ENCODE results near the gene DDX53. TPM values are rescaled to one million over a fixed set of nuclear protein-coding genes. Genes with fewer than 3 reads are reported as not detected.

The DDX53 gene
- total and polyA plus RNA-seq, 4 donors = not detected

- no peaks in the 10 kb centered on the region for H3K9me3 ChIP-seq (ENCODE audit: control insufficient read depth, insufficient read depth, low read length)
- no peak overlapping the region for H3K27ac ChIP-seq (ENCODE audit: low read depth, low read length)
- H3K4me1 ChIP-seq (ENCODE audit: control insufficient read depth, insufficient read depth, low read length) = no peaks in the 10 kb centered on the region
- no peak for DNase-seq (ENCODE audit: low read depth in 4 of 6, low spot score in 6 of 6)
- H3K27me3 ChIP-seq (ENCODE audit: control insufficient read depth, insufficient read depth, low read length) = peaks cover 2% of the 10 kb centered on the region
- no peaks in the 10 kb centered on the region for H3K36me3 ChIP-seq (ENCODE audit: control insufficient read depth, insufficient read depth, low read length)
- 67% methylated on average over 1 of the region's 3 CpGs for whole genome bisulfite sequencing (ENCODE audit: insufficient coverage)
- no peak overlapping the region for H3K4me3 ChIP-seq (ENCODE audit: low read depth, low read length)
Measured at GRCh38 chrX:23035493-23035892, 35.7 kb downstream of the DDX53 start.

GRCh38 chrX:23046443-23046842, 46.7 kb downstream of the DDX53 start:
- Histone ChIP-seq H3K36me3 (ENCODE audit: control insufficient read depth, insufficient read depth, low read length) (no peaks in the 10 kb centered on the region), H3K4me3 (ENCODE audit: low read depth, low read length) (no peak overlapping the region), H3K27ac (ENCODE audit: low read depth, low read length) (no peak overlapping the region), H3K4me1 (ENCODE audit: control insufficient read depth, insufficient read depth, low read length) (no peaks in the 10 kb centered on the region), H3K27me3 (ENCODE audit: control insufficient read depth, insufficient read depth, low read length) (no peaks in the 10 kb centered on the region), H3K9me3 (ENCODE audit: control insufficient read depth, insufficient read depth, low read length) (no peaks in the 10 kb centered on the region)
- no CpG with 5 or more reads among the region's 2 CpGs for WGBS (ENCODE audit: insufficient coverage)
- DNase-seq (ENCODE audit: low read depth in 4 of 6, low spot score in 6 of 6) = no peak

- no CpG with 5 or more reads among the region's 2 CpGs for WGBS (ENCODE audit: insufficient coverage)
- H3K36me3 ChIP-seq (ENCODE audit: control insufficient read depth, insufficient read depth, low read length) = no peaks in the 10 kb centered on the region
- H3K4me1 ChIP-seq (ENCODE audit: control insufficient read depth, insufficient read depth, low read length) = no peaks in the 10 kb centered on the region
- no peaks in the 10 kb centered on the region for H3K9me3 ChIP-seq (ENCODE audit: control insufficient read depth, insufficient read depth, low read length)
- no peak for DNase-seq (ENCODE audit: low read depth in 4 of 6, low spot score in 6 of 6)
- H3K27ac ChIP-seq (ENCODE audit: low read depth, low read length) = no peak overlapping the region
- H3K4me3 ChIP-seq (ENCODE audit: low read depth, low read length) = no peak overlapping the region
- H3K27me3 ChIP-seq (ENCODE audit: control insufficient read depth, insufficient read depth, low read length) = no peaks in the 10 kb centered on the region
Measured at GRCh38 chrX:23048806-23049573, 49.2 kb downstream of the DDX53 start.

- no peak overlapping the region for H3K27ac ChIP-seq (ENCODE audit: low read depth, low read length)
Measured at GRCh38 chrX:23052324-23052723, 52.6 kb downstream of the DDX53 start.

More at GRCh38 chrX:23052324-23052723, 52.6 kb downstream of the DDX53 start:
- Histone ChIP-seq H3K36me3 (ENCODE audit: control insufficient read depth, insufficient read depth, low read length) (no peaks in the 10 kb centered on the region), H3K9me3 (ENCODE audit: control insufficient read depth, insufficient read depth, low read length) (no peaks in the 10 kb centered on the region), H3K27me3 (ENCODE audit: control insufficient read depth, insufficient read depth, low read length) (no peaks in the 10 kb centered on the region), H3K4me3 (ENCODE audit: low read depth, low read length) (no peak overlapping the region), H3K4me1 (ENCODE audit: control insufficient read depth, insufficient read depth, low read length) (no peaks in the 10 kb centered on the region)
- 82% methylated on average over 2 of the region's 3 CpGs for WGBS (ENCODE audit: insufficient coverage)
- no peak for DNase-seq (ENCODE audit: low read depth in 4 of 6, low spot score in 6 of 6)

Data from spinal cord (tissue), 10 donors.